Transverse colon (tissue), 4 donors: ENCODE measurements around the gene MAP2K5.

Source experiments
- CTCF ChIP-seq, 5 experiments: fragments of 200-600 bp in 3 of 5; fragments of 450-650 bp in 2 of 5; sonication (generic) in 3 of 5; IDR thresholded peaks; 1 replicate in 2 of 5; 2 replicates in 3 of 5; pipeline ENCODE4 v1.5.1; 2016 to 2017; ENCODE audit warnings: antibody characterized with exemption in 5 of 5, inconsistent platforms in 3 of 5, mild to moderate bottlenecking in 2 of 5, moderate library complexity in 1 of 5
- EP300 ChIP-seq: sonication (generic); formaldehyde crosslinking; IDR thresholded peaks from one replicate; pipeline ENCODE4 v1.6.1; 2017; ENCODE audit warnings: antibody characterized with exemption, low read depth
- POLR2A ChIP-seq: fragments of 450-650 bp; IDR thresholded peaks from one replicate; pipeline ENCODE4 v1.6.1; 2016; ENCODE audit warnings: antibody characterized with exemption, mild to moderate bottlenecking, moderate library complexity
- POLR2AphosphoS5 ChIP-seq, 3 donors: sonication (generic); formaldehyde crosslinking; IDR thresholded peaks; one replicate each; pipeline ENCODE4 v1.6.1; 2016; ENCODE audit warnings: antibody characterized with exemption in 3 of 3

- no peak for TF ChIP-seq CTCF (IDR thresholded peaks at IDR 0.05)
- no peak for TF ChIP-seq POLR2A
- no peak for TF ChIP-seq POLR2AphosphoS5 (IDR thresholded peaks at IDR 0.05)
- TF ChIP-seq EP300, result no peak
Observed at GRCh38 chr15:67822537-67823313, 280.2 kb downstream of the MAP2K5 start.
